HG02840 (cell line): Measurements from ENCODE around the gene MGAT5.

ENCODE experiments used
- ATAC-seq: cut with Tn5 transposase; IDR thresholded peaks from one replicate; pipeline ENCODE4 v1.9.1; 2021; ENCODE audit warnings: mild to moderate bottlenecking, moderate library complexity, moderate number of reproducible peaks; ENCODE audit not compliant: unreplicated experiment, low FRiP score

MGAT5 gene

GRCh38 chr2:134296301-134296700 lies 42.4 kb downstream of the MGAT5 start:
- ATAC-seq = no peak

DNA sequence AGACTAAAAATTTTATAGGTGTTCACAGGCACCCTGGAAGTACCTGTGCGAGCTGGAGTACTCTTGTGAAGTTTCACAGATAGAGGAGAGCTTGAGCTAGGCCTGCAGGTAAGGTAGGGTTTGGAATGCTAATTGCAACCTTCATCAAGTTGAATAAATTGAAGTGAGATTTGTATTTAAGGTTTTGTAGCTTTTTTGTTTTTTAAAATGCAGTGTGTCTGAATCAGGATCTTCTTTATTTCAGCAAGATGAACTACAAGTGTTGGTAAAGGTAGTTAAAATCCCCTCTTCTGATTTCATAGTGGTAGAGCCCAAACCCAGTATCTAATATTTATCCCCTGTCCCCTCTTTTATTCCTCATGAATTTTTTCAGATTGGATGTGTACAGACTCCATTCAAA lies 45.5 kb downstream of the MGAT5 start:
- ATAC-seq = no peak

GRCh38 chr2:134300585-134300984 lies 46.7 kb downstream of the MGAT5 start:
- no peak for ATAC-seq

- ATAC-seq = no peak
These were observed 47.4 kb downstream of the MGAT5 start for GRCh38 chr2:134301099-134301927.

- ATAC-seq = no peak
These were observed 48.0 kb downstream of the MGAT5 start for GRCh38 chr2:134301928-134302260.

GRCh38 chr2:134304394-134305108 lies 50.7 kb downstream of the MGAT5 start:
- no peak for ATAC-seq

- no peak for ATAC-seq
These were observed 51.2 kb downstream of the MGAT5 start for GRCh38 chr2:134305109-134305491.

- no peak for ATAC-seq
These were observed 52.6 kb downstream of the MGAT5 start for GRCh38 chr2:134306521-134306920.

DNA sequence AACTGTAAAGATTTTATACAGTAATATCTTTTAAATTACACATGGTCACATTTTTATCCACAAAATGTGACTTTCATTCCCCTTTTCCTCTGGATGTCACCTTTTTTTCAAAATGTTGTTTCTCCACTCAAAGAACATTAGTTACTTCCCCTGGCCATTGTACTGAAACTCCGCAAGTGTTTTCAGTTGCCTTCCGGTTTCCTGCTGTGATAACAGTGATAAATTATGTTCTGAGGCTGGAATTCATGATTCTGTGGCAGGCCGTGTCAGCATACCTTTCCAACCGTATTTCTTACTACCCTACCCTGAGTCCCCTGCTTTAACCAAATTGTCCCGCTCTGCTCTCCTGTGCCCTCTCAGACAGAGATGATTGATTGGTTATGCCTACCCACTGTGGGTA lies 53.5 kb downstream of the MGAT5 start:
- ATAC-seq = no peak

- no peak for ATAC-seq
These were observed 54.9 kb downstream of the MGAT5 start for GRCh38 chr2:134308474-134309385.

GRCh38 chr2:134310107-134311079 lies 56.5 kb downstream of the MGAT5 start:
- ATAC-seq = no peak

GRCh38 chr2:134312482-134312881 lies 58.6 kb downstream of the MGAT5 start:
- no peak for ATAC-seq

GRCh38 chr2:134314202-134314601 lies 60.3 kb downstream of the MGAT5 start:
- ATAC-seq = no peak

- ATAC-seq = no peak
These were observed 61.0 kb downstream of the MGAT5 start for GRCh38 chr2:134314681-134315368.

DNA sequence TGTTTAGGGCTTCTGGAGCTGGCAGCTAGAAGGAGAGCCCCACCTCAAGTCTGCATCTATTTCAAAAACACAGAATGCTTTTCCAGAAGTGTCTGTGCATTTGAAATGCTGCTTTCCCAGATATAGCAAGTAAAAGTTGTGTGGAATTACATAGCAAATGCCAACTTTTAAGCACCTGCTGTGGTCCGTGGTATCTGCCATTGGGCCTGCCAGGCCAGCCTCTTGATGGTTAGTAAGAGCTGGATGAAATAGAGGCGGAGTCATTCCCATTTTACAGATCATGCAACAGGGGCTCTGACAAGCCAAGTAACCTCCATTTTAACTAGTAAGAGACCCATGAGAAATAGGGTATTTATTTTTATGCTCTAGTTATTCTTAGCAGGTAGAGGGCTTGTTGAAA lies 61.6 kb downstream of the MGAT5 start:
- no peak for ATAC-seq

GRCh38 chr2:134319596-134320254 lies 65.9 kb downstream of the MGAT5 start:
- no peak for ATAC-seq

DNA sequence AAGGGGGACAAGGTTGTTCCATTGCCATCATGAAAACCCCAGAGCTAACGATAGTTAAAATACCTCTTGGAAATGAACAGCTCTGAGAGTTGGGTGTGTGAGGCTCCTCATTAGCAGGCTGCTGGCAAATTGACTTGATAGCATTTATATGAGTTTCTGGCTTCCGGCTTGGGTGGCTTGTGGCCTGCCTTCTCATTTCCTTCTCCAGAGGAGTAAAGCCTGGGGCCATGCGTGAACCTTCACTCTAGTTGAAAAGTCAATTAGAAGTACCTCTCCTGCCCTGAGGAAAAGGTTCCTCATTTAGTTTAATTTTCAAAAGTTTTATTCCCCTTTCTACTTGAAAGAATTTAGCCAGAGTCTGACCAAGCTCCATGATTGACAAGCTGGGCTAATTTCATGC lies 67.1 kb downstream of the MGAT5 start:
- no peak for ATAC-seq

- ATAC-seq = no peak
These were observed 69.9 kb downstream of the MGAT5 start for GRCh38 chr2:134323777-134324176.

DNA sequence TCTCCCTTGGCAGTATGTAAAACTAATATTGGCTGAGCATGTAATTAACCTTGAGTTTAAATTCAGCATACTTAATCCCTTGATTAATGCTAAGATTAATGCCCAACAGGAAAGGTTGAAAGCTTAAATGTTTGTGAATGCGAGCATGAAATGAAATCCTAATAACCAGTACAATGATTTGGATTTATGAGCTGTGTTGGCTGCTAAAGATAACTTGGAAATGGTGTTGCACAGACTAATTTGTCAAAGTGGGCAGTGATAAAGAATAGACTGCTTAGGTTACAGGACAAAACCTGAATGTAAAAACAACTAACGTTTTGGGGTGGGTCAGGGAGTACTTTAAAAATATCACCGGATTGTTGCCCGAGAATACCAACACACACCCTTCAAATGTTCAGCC lies 70.6 kb downstream of the MGAT5 start:
- no peak for ATAC-seq
